ENCODE measurements around the gene PTPRN2. TPM values are rescaled to one million over a fixed set of nuclear protein-coding genes. Genes with fewer than 3 reads are reported as not detected.
A peak's percentile ranks its signal among the peaks of the same experiment; 100 is the strongest.

The PTPRN2 gene
- total and polyA plus RNA-seq, 2 of the 8 experiments (the other 6 are each of a cell fraction or from before 2014, with no cell fraction given), result 2.6 to 4.5 TPM

- POLR2A ChIA-PET (ENCODE audit: partially characterized antibody), result no interaction called here
- WGBS, 2 experiments (ENCODE audit: extremely low coverage in 1 of 2, insufficient coverage in 1 of 2, insufficient read length in 1 of 2, insufficient replicate concordance in 2 of 2, low coverage in 1 of 2, low lambda C conversion rate in 2 of 2, missing lambda C conversion rate in 1 of 2), result 94% methylated on average over 8 of the region's 9 CpGs; no CpG with 5 or more reads in 1 of the 2 experiments
- FAIRE-seq, result no peak
These were observed 779.6 kb downstream of the PTPRN2 start for GRCh38 chr7:157808042-157808441.

More at GRCh38 chr7:157808042-157808441, 779.6 kb downstream of the PTPRN2 start:
- Histone ChIP-seq H3K4me3 (ENCODE audit: extremely low read depth in 1 of 4, insufficient read depth in 2 of 4, low read depth in 3 of 4, low read length in 4 of 4) (no peak overlapping the region; a peak in 1 of 8 replicates), H3K27ac (ENCODE audit: low read depth, low read length) (no peak overlapping the region; the same call in 1 of the 2 replicates), H3K4me1 (replicated peaks in 1 of 4; ENCODE audit: control insufficient read depth in 3 of 4, insufficient read depth in 4 of 4, low read length in 3 of 4) (peaks cover 0 to 5% (median 2%) of the 10 kb centered on the region in 4 experiments; a peak in 3 of 7 replicates), H2BK12ac (ENCODE audit: low read depth, low read length) (no peak overlapping the region), H4K91ac (replicated peaks; ENCODE audit: insufficient read length, low read length) (peak overlapping the region; percentile 71), H4K5ac (ENCODE audit: insufficient read length, low read depth, low read length) (no peak overlapping the region), H2AK5ac (ENCODE audit: low read depth, low read length) (no peak overlapping the region; the same call in 1 of the 2 replicates), H3K56ac (replicated peaks; ENCODE audit: insufficient read length, low read depth, low read length) (no peak overlapping the region), H3K4me2 (ENCODE audit: insufficient read depth in 1 of 2, low read depth in 2 of 2, low read length in 2 of 2) (no peak overlapping the region), H3K18ac (ENCODE audit: extremely low read depth, low read length) (no peak overlapping the region), H3K9ac (replicated peaks in 1 of 4; ENCODE audit: extremely low read depth in 1 of 4, low read depth in 3 of 4, low read length in 3 of 4) (no peak overlapping the region), H3K23me2 (ENCODE audit: low read depth, low read length) (peaks cover 2% of the 10 kb centered on the region; the same call in 1 of the 2 replicates), H2BK15ac (ENCODE audit: low read length) (peak overlapping the region; percentile 55; the same call in 1 of the 2 replicates), H3K14ac (ENCODE audit: insufficient read length) (no peak overlapping the region), H2BK20ac (ENCODE audit: low read length) (no peak overlapping the region), H3K23ac (ENCODE audit: insufficient read length) (no peak overlapping the region), H4K20me1 (replicated peaks in 1 of 2; ENCODE audit: control insufficient read depth in 1 of 2, insufficient read depth in 2 of 2, low read length in 2 of 2) (no peaks in the 10 kb centered on the region), H3K36me3 (ENCODE audit: control insufficient read depth in 2 of 4, insufficient read depth in 4 of 4, low read length in 3 of 4) (no peaks in the 10 kb centered on the region; a peak in 1 of 8 replicates), H3K4ac (replicated peaks; ENCODE audit: insufficient read length, low read depth, low read length) (peak overlapping the region; percentile 25), H3K79me1 (ENCODE audit: low read depth, low read length) (no peaks in the 10 kb centered on the region), H3K79me2 (ENCODE audit: control insufficient read depth in 1 of 2, insufficient read depth in 2 of 2, low read length in 2 of 2) (no peaks in the 10 kb centered on the region), H2BK120ac (replicated peaks; ENCODE audit: low read depth, low read length) (no peak overlapping the region), H2BK5ac (ENCODE audit: low read depth, low read length) (no peak overlapping the region), H3K27me3 (replicated peaks in 1 of 4; ENCODE audit: control insufficient read depth in 3 of 4, extremely low read depth in 1 of 4, insufficient read depth in 3 of 4, low read length in 3 of 4) (no peaks in the 10 kb centered on the region), H2AFZ (ENCODE audit: low read length) (no peak overlapping the region), H4K8ac (ENCODE audit: extremely low read depth, insufficient read depth, low read length) (no peak overlapping the region), H3K9me3 (ENCODE audit: insufficient read depth in 2 of 2, low read depth in 1 of 2, low read length in 1 of 2) (peaks cover 23 to 31% of the 10 kb centered on the region in 2 experiments)
- no peak for DNase-seq (ENCODE audit: low read depth in 1 of 2, low spot score in 2 of 2)
- CTCF ChIA-PET (ENCODE audit: partially characterized antibody), result interaction anchor here (1.1 to 1.8 kb wide), 2 partner anchors 14 to 16 kb away, joined by 3 to 8 read pairs; no protein-coding TSS in a partner anchor
- TF ChIP-seq KDM1A (IDR thresholded peaks at IDR 0.05; ENCODE audit: borderline replicate concordance, low read length), result no peak
- no peak for TF ChIP-seq CHD1 (IDR thresholded peaks at IDR 0.05; ENCODE audit: low read depth, low read length)
- no peak for TF ChIP-seq CBX5 (IDR thresholded peaks at IDR 0.05; ENCODE audit: low read depth, low read length)
- TF ChIP-seq HDAC6 (IDR thresholded peaks at IDR 0.05; ENCODE audit: low read depth, low read length), result no peak
- no peak for TF ChIP-seq SP1 (IDR thresholded peaks at IDR 0.05; ENCODE audit: low read depth, low read length)
- no peak for TF ChIP-seq TCF12 (IDR thresholded peaks at IDR 0.05; ENCODE audit: low read depth, low read length)
- TF ChIP-seq TEAD4 (IDR thresholded peaks at IDR 0.05; ENCODE audit: low read depth, low read length), result no peak
- TF ChIP-seq MAFK (IDR thresholded peaks at IDR 0.05; ENCODE audit: low read depth, low read length), result no peak
- no peak for TF ChIP-seq TAF1 (IDR thresholded peaks at IDR 0.05; ENCODE audit: low read depth, low read length)
- TF ChIP-seq RNF2 (IDR thresholded peaks at IDR 0.05; ENCODE audit: borderline replicate concordance, low read depth, low read length, missing control alignments, poor library complexity, severe bottlenecking), result no peak
- no peak for TF ChIP-seq JUN (IDR thresholded peaks at IDR 0.05; ENCODE audit: low read depth, low read length)
- no peak for TF ChIP-seq SRF (IDR thresholded peaks at IDR 0.05; ENCODE audit: low read depth, low read length)
- no peak for TF ChIP-seq YY1 (IDR thresholded peaks at IDR 0.05; ENCODE audit: low read depth, low read length)
- TF ChIP-seq SAP30 (IDR thresholded peaks at IDR 0.05; ENCODE audit: insufficient read depth, insufficient replicate concordance, low read length), result no peak
- no peak for TF ChIP-seq EZH2 (IDR thresholded peaks at IDR 0.05; ENCODE audit: low read depth, low read length, severe bottlenecking)

Data from H1 (cell line).